Gastroesophageal sphincter (tissue), 3 donors: ENCODE results near the gene AUNIP.

Source experiments
- POLR2AphosphoS5 ChIP-seq: sonication (generic); formaldehyde crosslinking; IDR thresholded peaks from one replicate; pipeline ENCODE4 v1.6.1; 2017; ENCODE audit warnings: antibody characterized with exemption
- TF ChIP-seq, protein P1 (sequence below), 4 experiments: fragments of 200-600 bp in 2 of 4; fragments of 450-650 bp in 2 of 4; sonication (generic) in 1 of 4; IDR thresholded peaks; one replicate each; pipeline ENCODE4 v1.5.1; 2017 to 2019; ENCODE audit warnings: antibody characterized with exemption in 4 of 4, mild to moderate bottlenecking in 2 of 4, moderate library complexity in 2 of 4

DNA sequence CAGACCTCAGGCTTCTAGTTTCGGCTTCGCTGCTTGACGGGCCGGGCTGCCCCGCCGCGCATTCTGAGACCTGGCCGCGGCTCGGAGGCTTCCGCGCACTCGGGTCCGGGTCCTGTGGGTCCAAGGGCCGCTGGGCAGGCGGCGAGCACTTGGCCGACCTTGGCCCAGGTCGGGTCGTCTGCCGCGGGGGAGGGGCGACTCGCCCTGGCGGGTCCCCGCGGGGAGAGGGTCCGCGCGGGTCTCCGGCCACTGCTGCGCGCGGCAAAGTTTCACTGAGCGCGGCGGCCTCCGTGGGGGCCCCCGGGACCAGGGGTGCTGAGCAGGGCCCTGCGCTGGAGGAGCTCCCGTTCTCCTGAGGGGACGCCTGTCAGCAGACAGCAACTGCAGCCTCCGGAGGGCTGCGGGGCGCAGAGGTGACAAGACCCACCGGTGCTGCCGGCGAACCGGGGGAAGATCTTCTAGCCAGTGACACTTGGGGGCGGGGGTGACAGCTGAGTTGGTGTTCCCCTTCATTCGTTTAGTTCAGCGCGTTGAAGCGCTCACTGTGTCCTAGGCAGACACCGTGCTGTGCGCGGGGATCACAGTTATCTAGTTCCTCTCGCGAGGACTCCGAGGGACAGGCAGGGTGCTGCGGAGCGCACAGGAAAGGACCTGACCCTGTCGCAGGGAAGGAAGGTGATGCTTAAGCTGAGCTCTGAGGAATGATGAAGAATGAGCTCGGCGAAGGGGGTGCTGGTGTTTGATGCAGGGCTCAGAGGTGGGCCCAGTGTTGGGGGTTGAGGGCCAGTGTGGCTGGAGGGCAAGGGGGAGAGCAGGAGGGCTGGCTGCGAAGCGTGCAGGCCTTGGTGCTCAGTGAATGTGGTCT is 38.8 kb downstream of the AUNIP start:
- TF ChIP-seq, protein P1, sequence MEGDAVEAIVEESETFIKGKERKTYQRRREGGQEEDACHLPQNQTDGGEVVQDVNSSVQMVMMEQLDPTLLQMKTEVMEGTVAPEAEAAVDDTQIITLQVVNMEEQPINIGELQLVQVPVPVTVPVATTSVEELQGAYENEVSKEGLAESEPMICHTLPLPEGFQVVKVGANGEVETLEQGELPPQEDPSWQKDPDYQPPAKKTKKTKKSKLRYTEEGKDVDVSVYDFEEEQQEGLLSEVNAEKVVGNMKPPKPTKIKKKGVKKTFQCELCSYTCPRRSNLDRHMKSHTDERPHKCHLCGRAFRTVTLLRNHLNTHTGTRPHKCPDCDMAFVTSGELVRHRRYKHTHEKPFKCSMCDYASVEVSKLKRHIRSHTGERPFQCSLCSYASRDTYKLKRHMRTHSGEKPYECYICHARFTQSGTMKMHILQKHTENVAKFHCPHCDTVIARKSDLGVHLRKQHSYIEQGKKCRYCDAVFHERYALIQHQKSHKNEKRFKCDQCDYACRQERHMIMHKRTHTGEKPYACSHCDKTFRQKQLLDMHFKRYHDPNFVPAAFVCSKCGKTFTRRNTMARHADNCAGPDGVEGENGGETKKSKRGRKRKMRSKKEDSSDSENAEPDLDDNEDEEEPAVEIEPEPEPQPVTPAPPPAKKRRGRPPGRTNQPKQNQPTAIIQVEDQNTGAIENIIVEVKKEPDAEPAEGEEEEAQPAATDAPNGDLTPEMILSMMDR (IDR thresholded peaks at IDR 0.05), result no peak
- TF ChIP-seq POLR2AphosphoS5, result no peak
